ENCODE results near the gene TSHZ2.

Gene TSHZ2

GRCh38 chr20:53128004-53128403, 155.8 kb downstream of the TSHZ2 start:
- Histone ChIP-seq H3K79me2 (ENCODE audit: insufficient read depth, low read depth) (no peaks in the 10 kb centered on the region), H4K20me1 (ENCODE audit: insufficient read depth) (no peaks in the 10 kb centered on the region), H3K4me3 (IDR thresholded peaks at IDR 0.05; ENCODE audit: insufficient read depth, low read depth, low read length) (no peak overlapping the region), H3K27me3 (ENCODE audit: insufficient read depth, low read depth) (no peaks in the 10 kb centered on the region), H3K36me3 (ENCODE audit: insufficient read depth) (no peaks in the 10 kb centered on the region), H3K9ac (no peak overlapping the region), H3K27ac (no peak overlapping the region), H2AFZ (ENCODE audit: low read depth) (no peak overlapping the region), H3K4me2 (no peak overlapping the region), H3K4me1 (ENCODE audit: low read depth, poor library complexity, severe bottlenecking) (no peaks in the 10 kb centered on the region)
- TF ChIP-seq, protein P1, sequence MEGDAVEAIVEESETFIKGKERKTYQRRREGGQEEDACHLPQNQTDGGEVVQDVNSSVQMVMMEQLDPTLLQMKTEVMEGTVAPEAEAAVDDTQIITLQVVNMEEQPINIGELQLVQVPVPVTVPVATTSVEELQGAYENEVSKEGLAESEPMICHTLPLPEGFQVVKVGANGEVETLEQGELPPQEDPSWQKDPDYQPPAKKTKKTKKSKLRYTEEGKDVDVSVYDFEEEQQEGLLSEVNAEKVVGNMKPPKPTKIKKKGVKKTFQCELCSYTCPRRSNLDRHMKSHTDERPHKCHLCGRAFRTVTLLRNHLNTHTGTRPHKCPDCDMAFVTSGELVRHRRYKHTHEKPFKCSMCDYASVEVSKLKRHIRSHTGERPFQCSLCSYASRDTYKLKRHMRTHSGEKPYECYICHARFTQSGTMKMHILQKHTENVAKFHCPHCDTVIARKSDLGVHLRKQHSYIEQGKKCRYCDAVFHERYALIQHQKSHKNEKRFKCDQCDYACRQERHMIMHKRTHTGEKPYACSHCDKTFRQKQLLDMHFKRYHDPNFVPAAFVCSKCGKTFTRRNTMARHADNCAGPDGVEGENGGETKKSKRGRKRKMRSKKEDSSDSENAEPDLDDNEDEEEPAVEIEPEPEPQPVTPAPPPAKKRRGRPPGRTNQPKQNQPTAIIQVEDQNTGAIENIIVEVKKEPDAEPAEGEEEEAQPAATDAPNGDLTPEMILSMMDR (conservative IDR thresholded peaks at IDR 0.05; ENCODE audit: low read depth, low read length) = no peak

DNA sequence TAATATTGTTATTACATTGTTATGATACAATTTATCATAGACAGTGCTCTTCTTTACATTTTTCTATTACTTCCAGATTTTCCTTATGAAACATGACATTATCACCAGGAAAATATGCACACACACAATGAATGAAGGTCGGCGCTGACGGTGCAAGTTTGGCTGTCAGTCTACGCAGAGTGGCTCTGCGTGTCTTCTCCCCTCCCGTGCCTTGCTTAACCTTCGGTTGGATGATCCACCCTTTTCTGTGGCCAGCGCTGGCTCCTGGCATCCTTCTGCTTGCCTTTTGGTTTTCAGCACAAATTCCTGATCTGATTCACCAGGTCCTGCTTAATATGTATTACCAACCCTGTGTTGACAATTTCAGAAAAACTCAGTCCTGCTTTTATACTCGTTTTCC, 157.4 kb downstream of the TSHZ2 start:
- Histone ChIP-seq H4K20me1 (ENCODE audit: insufficient read depth) (no peaks in the 10 kb centered on the region), H3K4me2 (no peak overlapping the region), H3K27ac (no peak overlapping the region), H3K27me3 (ENCODE audit: insufficient read depth, low read depth) (no peaks in the 10 kb centered on the region), H3K79me2 (ENCODE audit: insufficient read depth, low read depth) (no peaks in the 10 kb centered on the region), H3K4me1 (ENCODE audit: low read depth, poor library complexity, severe bottlenecking) (no peaks in the 10 kb centered on the region), H3K36me3 (ENCODE audit: insufficient read depth) (no peaks in the 10 kb centered on the region), H2AFZ (ENCODE audit: low read depth) (no peak overlapping the region), H3K4me3 (IDR thresholded peaks at IDR 0.05; ENCODE audit: insufficient read depth, low read depth, low read length) (no peak overlapping the region), H3K9ac (no peak overlapping the region)
- TF ChIP-seq, protein P1 (conservative IDR thresholded peaks at IDR 0.05; ENCODE audit: low read depth, low read length) = no peak

DNA sequence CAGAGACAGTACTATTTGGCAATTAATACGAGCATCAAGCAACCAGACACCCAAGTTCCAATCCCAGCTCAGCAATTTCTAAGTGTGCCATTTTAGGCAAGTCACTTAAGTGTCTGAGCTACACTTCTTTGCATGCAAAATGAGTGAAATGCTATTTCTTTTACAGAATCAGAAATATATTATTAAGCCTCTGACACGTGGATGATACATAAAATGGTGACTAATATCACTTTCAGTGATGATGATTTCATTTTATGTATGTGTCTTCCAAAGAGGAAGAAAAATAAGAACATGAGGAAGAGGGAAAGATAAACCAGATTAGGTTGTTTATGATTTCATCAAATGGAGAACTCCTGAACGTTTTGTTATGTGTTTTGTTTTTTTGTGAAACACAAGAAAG, 158.6 kb downstream of the TSHZ2 start:
- no peaks in the 10 kb centered on the region for H3K79me2 ChIP-seq (ENCODE audit: insufficient read depth, low read depth)
- H3K4me2 ChIP-seq = no peak overlapping the region
- no peak overlapping the region for H2AFZ ChIP-seq (ENCODE audit: low read depth)
- H3K4me3 ChIP-seq (IDR thresholded peaks at IDR 0.05; ENCODE audit: insufficient read depth, low read depth, low read length) = no peak overlapping the region
- no peaks in the 10 kb centered on the region for H3K36me3 ChIP-seq (ENCODE audit: insufficient read depth)
- no peaks in the 10 kb centered on the region for H4K20me1 ChIP-seq (ENCODE audit: insufficient read depth)
- TF ChIP-seq, protein P1 (conservative IDR thresholded peaks at IDR 0.05; ENCODE audit: low read depth, low read length) = no peak
- H3K9ac ChIP-seq = no peak overlapping the region
- no peaks in the 10 kb centered on the region for H3K4me1 ChIP-seq (ENCODE audit: low read depth, poor library complexity, severe bottlenecking)
- no peaks in the 10 kb centered on the region for H3K27me3 ChIP-seq (ENCODE audit: insufficient read depth, low read depth)
- no peak overlapping the region for H3K27ac ChIP-seq

- Histone ChIP-seq H3K4me1 (ENCODE audit: low read depth, poor library complexity, severe bottlenecking) (peaks cover 10% of the 10 kb centered on the region), H3K27ac (no peak overlapping the region), H3K36me3 (ENCODE audit: insufficient read depth) (no peaks in the 10 kb centered on the region), H3K4me2 (no peak overlapping the region), H3K79me2 (ENCODE audit: insufficient read depth, low read depth) (no peaks in the 10 kb centered on the region), H3K4me3 (IDR thresholded peaks at IDR 0.05; ENCODE audit: insufficient read depth, low read depth, low read length) (no peak overlapping the region), H3K27me3 (ENCODE audit: insufficient read depth, low read depth) (no peaks in the 10 kb centered on the region), H4K20me1 (ENCODE audit: insufficient read depth) (no peaks in the 10 kb centered on the region), H2AFZ (ENCODE audit: low read depth) (no peak overlapping the region), H3K9ac (no peak overlapping the region)
- TF ChIP-seq, protein P1 (conservative IDR thresholded peaks at IDR 0.05; ENCODE audit: low read depth, low read length) = no peak
Observed at GRCh38 chr20:53133125-53133524, 161.0 kb downstream of the TSHZ2 start.
